Fibroblast of lung (primary cell): ENCODE results near the gene TFDP2. TPM values are rescaled to one million over a fixed set of nuclear protein-coding genes. Genes with fewer than 3 reads are reported as not detected.
"Not testable (repeated sequence)": the region's sequence is repeated elsewhere in the genome, so short reads cannot be mapped to it uniquely, and the experiment has no call there.

ENCODE experiments used
- DNase-seq, 2 donors: peaks; one replicate each; pipeline versions ENCODE4 v3.0.0 to v3.0.0-alpha.2; 2010; ENCODE audit warnings: low read depth in 2 of 2
- H2AFZ ChIP-seq: 2 replicates; pipeline ENCODE4 v1.5.1; 2012; ENCODE audit warnings: low read length, control low read depth, inconsistent platforms
- H3K27ac ChIP-seq: 2 replicates; pipeline ENCODE4 v1.5.1; 2011; ENCODE audit warnings: low read length, control low read depth; ENCODE audit not compliant: insufficient read depth
- H3K27me3 ChIP-seq: 2 replicates; pipeline ENCODE4 v1.5.1; 2011; ENCODE audit warnings: mild to moderate bottlenecking, low read length; ENCODE audit not compliant: control insufficient read depth, insufficient read depth
- H3K36me3 ChIP-seq: 2 replicates; pipeline ENCODE4 v1.5.1; 2011; ENCODE audit warnings: low read length; ENCODE audit not compliant: control insufficient read depth, insufficient read depth
- H3K4me1 ChIP-seq: 2 replicates; pipeline ENCODE4 v1.5.1; 2011; ENCODE audit warnings: low read length; ENCODE audit not compliant: control insufficient read depth, insufficient read depth; ENCODE audit errors: extremely low read depth
- H3K4me2 ChIP-seq: 2 replicates; pipeline ENCODE4 v1.5.1; 2011; ENCODE audit warnings: low read length, control low read depth; ENCODE audit not compliant: insufficient read depth; ENCODE audit errors: extremely low read depth
- H3K4me3 ChIP-seq, 4 experiments: fragments of 200-600 bp in 1 of 4; sonication (generic) in 1 of 4; replicated peaks in 1 of 4; 2 replicates each; pipeline ENCODE4 v1.5.1; 2011 to 2016; ENCODE audit warnings: low read length in 4 of 4, low read depth in 3 of 4, mild to moderate bottlenecking in 3 of 4, control low read depth in 2 of 4, inconsistent platforms in 1 of 4, mixed read lengths in 1 of 4; ENCODE audit not compliant: insufficient read depth in 1 of 4; ENCODE audit errors: control extremely low read depth in 1 of 4
- H3K79me2 ChIP-seq: 2 replicates; pipeline ENCODE4 v1.5.1; 2012; ENCODE audit warnings: mild to moderate bottlenecking, low read length, inconsistent platforms; ENCODE audit not compliant: control insufficient read depth, insufficient read depth
- H3K9ac ChIP-seq: 2 replicates; pipeline ENCODE4 v1.5.1; 2011; ENCODE audit warnings: mild to moderate bottlenecking, low read length, control low read depth; ENCODE audit not compliant: insufficient read depth
- H3K9me3 ChIP-seq: 2 replicates; pipeline ENCODE4 v1.5.1; 2012; ENCODE audit warnings: low read depth, low read length; ENCODE audit not compliant: control insufficient read depth, insufficient read depth
- H4K20me1 ChIP-seq: 2 replicates; pipeline ENCODE4 v1.5.1; 2011; ENCODE audit warnings: low read length; ENCODE audit not compliant: control insufficient read depth, insufficient read depth; ENCODE audit errors: extremely low read depth
- EZH2 ChIP-seq: IDR thresholded peaks from 2 replicates; pipeline ENCODE4 v1.5.1; 2012; ENCODE audit warnings: low read length, control low read depth, mild to moderate bottlenecking; ENCODE audit errors: missing control alignments
- polyA plus RNA-seq, 2 donors: library from polyadenylated mRNA; depleted of rRNA in 1 of 2; stranded (reverse) in 1 of 2; unstranded in 1 of 2; fragments of >200 nt; gene quantifications; 2 replicates each; pipeline ENCODE4 v1.2.1, GENCODE V29; 2011 to 2012; ENCODE audit warnings: missing spikeins in 1 of 2
- total RNA-seq: library from RNA; depleted of rRNA; stranded (reverse); fragments of >200 nt; gene quantifications from 2 replicates; pipeline ENCODE4 v1.2.1, GENCODE V29; 2014
- TF ChIP-seq, protein P1 (sequence below), 2 donors: IDR thresholded peaks in 1 of 2; conservative IDR thresholded peaks in 1 of 2; 1 replicate in 1 of 2; 2 replicates in 1 of 2; pipeline ENCODE4 v1.5.1; 2011 to 2012; ENCODE audit warnings: low read length in 2 of 2, control low read depth in 1 of 2, inconsistent platforms in 1 of 2, low read depth in 1 of 2, mild to moderate bottlenecking in 1 of 2

Gene TFDP2
- total and polyA plus RNA-seq, 2 donors (not counting 1 experiment from before 2014, with no cell fraction given): 25.1 to 83.7 TPM

DNA sequence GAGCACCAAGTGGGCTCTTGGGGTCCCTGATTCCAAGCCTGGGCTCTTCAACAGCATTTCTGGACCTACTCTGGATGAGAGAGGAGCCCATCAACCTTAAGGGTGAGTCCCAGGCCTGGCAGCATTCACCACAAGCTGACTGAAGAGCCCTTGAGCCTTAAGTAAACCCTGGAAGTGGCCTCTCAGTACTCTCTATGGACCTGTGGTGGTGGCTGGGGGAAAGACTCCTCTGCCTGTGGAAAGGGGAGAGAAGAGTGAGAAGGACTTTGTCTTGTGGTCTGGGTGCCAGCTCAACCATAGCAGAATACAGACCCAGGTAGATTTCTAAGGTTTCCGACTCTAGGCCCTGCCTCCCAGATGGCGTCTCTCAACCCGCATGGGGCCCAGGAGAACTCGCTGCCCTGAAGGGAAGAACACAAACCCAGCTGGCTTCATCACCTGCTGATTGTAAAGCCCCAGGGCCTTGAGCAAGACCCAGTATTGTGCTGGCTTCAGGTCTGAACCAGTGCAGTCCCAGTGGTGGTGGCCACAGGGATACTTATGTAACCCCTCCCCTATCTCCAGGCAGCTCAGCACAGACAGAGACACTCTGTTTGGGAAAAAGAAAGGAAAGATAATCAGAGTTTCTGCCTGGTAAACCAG lies 71.4 kb downstream of the TFDP2 start:
- DNase-seq: no peak
- no peak for TF ChIP-seq EZH2
- TF ChIP-seq, protein P1, sequence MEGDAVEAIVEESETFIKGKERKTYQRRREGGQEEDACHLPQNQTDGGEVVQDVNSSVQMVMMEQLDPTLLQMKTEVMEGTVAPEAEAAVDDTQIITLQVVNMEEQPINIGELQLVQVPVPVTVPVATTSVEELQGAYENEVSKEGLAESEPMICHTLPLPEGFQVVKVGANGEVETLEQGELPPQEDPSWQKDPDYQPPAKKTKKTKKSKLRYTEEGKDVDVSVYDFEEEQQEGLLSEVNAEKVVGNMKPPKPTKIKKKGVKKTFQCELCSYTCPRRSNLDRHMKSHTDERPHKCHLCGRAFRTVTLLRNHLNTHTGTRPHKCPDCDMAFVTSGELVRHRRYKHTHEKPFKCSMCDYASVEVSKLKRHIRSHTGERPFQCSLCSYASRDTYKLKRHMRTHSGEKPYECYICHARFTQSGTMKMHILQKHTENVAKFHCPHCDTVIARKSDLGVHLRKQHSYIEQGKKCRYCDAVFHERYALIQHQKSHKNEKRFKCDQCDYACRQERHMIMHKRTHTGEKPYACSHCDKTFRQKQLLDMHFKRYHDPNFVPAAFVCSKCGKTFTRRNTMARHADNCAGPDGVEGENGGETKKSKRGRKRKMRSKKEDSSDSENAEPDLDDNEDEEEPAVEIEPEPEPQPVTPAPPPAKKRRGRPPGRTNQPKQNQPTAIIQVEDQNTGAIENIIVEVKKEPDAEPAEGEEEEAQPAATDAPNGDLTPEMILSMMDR (conservative IDR thresholded peaks at IDR 0.05 in 1 of 2, IDR thresholded peaks at IDR 0.05 in 1 of 2; ENCODE audit: low read depth in 1 of 2, low read length in 2 of 2): no peak
- H3K9ac ChIP-seq: no peak overlapping the region
- H3K27me3 ChIP-seq: no peaks in the 10 kb centered on the region
- H4K20me1 ChIP-seq: no peaks in the 10 kb centered on the region
- no peak overlapping the region for H3K4me3 ChIP-seq
- H3K27ac ChIP-seq: no peak overlapping the region
- no peaks in the 10 kb centered on the region for H3K79me2 ChIP-seq
- H3K36me3 ChIP-seq: no peaks in the 10 kb centered on the region
- no peaks in the 10 kb centered on the region for H3K4me1 ChIP-seq
- H3K9me3 ChIP-seq: no peaks in the 10 kb centered on the region
- no peak overlapping the region for H3K4me2 ChIP-seq
- no peak overlapping the region for H2AFZ ChIP-seq

DNA sequence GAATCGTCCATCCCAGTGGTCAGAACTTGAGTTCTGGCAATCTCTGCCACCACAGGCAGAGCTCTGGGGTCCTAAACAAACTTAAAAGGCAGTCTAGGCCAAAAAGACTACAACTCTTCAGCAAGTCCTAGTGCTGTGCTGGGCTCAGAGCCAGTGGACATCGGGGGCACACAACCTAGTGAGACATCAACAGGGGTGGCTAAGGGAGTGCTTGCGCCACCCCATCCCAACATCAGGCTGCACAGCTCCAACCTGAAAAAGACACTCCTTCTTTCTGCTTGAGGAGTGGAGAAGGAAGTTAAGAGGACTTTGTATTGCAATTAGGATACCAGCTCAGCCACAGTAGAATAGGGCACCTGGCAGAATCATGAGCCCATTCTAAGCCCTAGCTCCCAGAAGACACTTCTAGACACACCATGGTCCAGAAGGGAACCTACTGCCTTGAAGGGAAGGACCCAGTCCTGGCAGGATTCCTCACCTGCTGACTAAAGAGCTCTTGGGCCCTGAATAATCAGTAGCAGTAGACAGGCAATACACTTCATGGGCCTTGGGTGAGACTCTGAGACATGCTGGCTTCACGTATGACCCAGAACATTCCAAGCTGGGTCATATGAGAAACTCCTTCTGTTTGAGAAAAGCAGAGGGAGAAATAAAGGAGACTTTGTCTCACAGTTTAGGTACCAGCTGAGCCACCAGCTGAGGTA lies 72.0 kb downstream of the TFDP2 start:
- Histone ChIP-seq H3K9ac (no peak overlapping the region), H3K27me3 (no peaks in the 10 kb centered on the region), H3K4me3 (no peak overlapping the region), H3K36me3 (no peaks in the 10 kb centered on the region), H3K4me1 (no peaks in the 10 kb centered on the region), H3K9me3 (no peaks in the 10 kb centered on the region), H3K27ac (no peak overlapping the region), H4K20me1 (no peaks in the 10 kb centered on the region), H2AFZ (no peak overlapping the region), H3K4me2 (no peak overlapping the region), H3K79me2 (no peaks in the 10 kb centered on the region)
- no peak for DNase-seq
- TF ChIP-seq, protein P1 (conservative IDR thresholded peaks at IDR 0.05 in 1 of 2, IDR thresholded peaks at IDR 0.05 in 1 of 2; ENCODE audit: low read depth in 1 of 2, low read length in 2 of 2): no peak
- no peak for TF ChIP-seq EZH2

DNA sequence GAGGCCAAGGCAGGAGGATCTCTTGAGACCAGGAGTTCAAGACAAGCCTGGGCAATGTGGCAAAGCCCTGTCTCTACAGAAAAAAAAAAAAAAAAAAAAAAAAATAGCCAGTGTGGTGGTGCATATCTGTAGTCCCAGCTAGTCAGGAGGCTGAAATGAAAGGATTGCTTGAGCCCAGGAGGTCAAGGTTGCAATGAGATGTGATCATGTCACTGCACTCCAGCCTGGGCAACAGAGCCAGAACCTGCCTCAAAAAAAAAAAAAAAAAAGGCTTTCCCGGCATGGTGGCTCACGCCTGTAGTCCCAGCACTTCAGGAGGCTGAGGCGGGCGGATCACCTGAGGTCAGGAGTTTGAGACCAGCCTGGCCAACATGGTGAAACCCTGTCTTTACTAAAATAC lies 73.7 kb downstream of the TFDP2 start:
- H3K9me3 ChIP-seq, H3K4me2 ChIP-seq, H3K36me3 ChIP-seq, H3K9ac ChIP-seq, H3K4me1 ChIP-seq, H3K4me3 ChIP-seq, H4K20me1 ChIP-seq, H3K79me2 ChIP-seq, H3K27ac ChIP-seq, DNase-seq, H3K27me3 ChIP-seq, H2AFZ ChIP-seq: not testable (repeated sequence)
